ENCODE data around the gene FGD5.

GRCh38 chr3:14803981-14804834 is 14.6 kb upstream of the FGD5 start:
- no peak for TF ChIP-seq CTCF (IDR thresholded peaks at IDR 0.05; ENCODE audit: low read length)
- TF ChIP-seq EZH2 (optimal IDR thresholded peaks at IDR 0.05; ENCODE audit: low read depth, low read length): no peak
